AG09319 (cell line): ENCODE data around the gene FRZB.
A peak's percentile ranks its signal among the peaks of the same experiment; 100 is the strongest.

Source experiments
- DNase-seq: peaks from one replicate; pipeline ENCODE4 v3.0.0-alpha.2; 2010; ENCODE audit warnings: low read depth; ENCODE audit errors: extremely low read depth
- CTCF ChIP-seq: IDR thresholded peaks from 2 replicates; pipeline ENCODE4 v1.5.1; 2011; ENCODE audit warnings: low read depth, mild to moderate bottlenecking, inconsistent platforms, low read length, moderate library complexity

FRZB gene

GRCh38 chr2:182866461-182867406 is at the start of gene FRZB:
Gene FRZB, minus strand, starts transcription at chr2:182866637. Its CDS starts 85 bp downstream, at chr2:182866552.
- TF ChIP-seq CTCF = no peak
- DNase-seq = peak; percentile 24

GRCh38 chr2:182915369-182916326 is 49.2 kb upstream of the FRZB start:
- peak; percentile 19 for DNase-seq
- no peak for TF ChIP-seq CTCF

- no peak for DNase-seq
- no peak for TF ChIP-seq CTCF
These were observed 48.4 kb upstream of the FRZB start for GRCh38 chr2:182914852-182915251.

GRCh38 chr2:182913064-182913463 is 46.6 kb upstream of the FRZB start:
- no peak for TF ChIP-seq CTCF
- no peak for DNase-seq

- no peak for TF ChIP-seq CTCF
- no peak for DNase-seq
These were observed 46.1 kb upstream of the FRZB start for GRCh38 chr2:182912518-182912915.

GRCh38 chr2:182911813-182912517 is 45.5 kb upstream of the FRZB start:
- DNase-seq = no peak
- TF ChIP-seq CTCF = no peak
